B cell (primary cell): ENCODE measurements around the gene MTPN. TPM values are rescaled to one million over a fixed set of nuclear protein-coding genes. Genes with fewer than 3 reads are reported as not detected.

Experiments
- ATAC-seq: fragments of 200-7000 bp; cut with Tn5 transposase; one replicate; pipeline ENCODE4 v1.10.0; 2021; ENCODE audit warnings: low read depth, mild to moderate bottlenecking, moderate number of reproducible peaks, moderate library complexity
- CTCF ChIA-PET: fragments of 350-600 bp; sonication (Branson Sonifier 250); formaldehyde crosslinking; loops from one replicate; lab custom pipeline; 2021; ENCODE audit warnings: antibody characterized with exemption, inconsistent platforms; lab: Charles Lee
- POLR2A ChIA-PET: fragments of 350-600 bp; sonication (Branson Sonifier 250); formaldehyde crosslinking; loops from one replicate; lab custom pipeline; 2021; ENCODE audit warnings: antibody characterized with exemption; lab: Charles Lee
- DNase-seq: peaks from one replicate; pipeline ENCODE4 v3.0.0; 2013
- H2AFZ ChIP-seq: 2 replicates; pipeline ENCODE4 v1.6.1; 2012; ENCODE audit warnings: mild to moderate bottlenecking, low read depth, low read length; ENCODE audit not compliant: insufficient read depth, poor library complexity, severe bottlenecking
- H3K27ac ChIP-seq, 2 donors: 1 replicate in 1 of 2; 2 replicates in 1 of 2; pipeline ENCODE4 v1.5.1; 2012 to 2013; ENCODE audit warnings: low read length in 2 of 2, mild to moderate bottlenecking in 2 of 2, moderate library complexity in 1 of 2
- H3K27me3 ChIP-seq, 4 experiments: fragments of 200-600 bp in 1 of 4; sonication (generic) in 1 of 4; replicated peaks in 1 of 4; 1 replicate in 2 of 4; 2 replicates in 2 of 4; pipeline versions ENCODE4 v1.6.1 to v1.7.0; 2013 to 2016; ENCODE audit warnings: low read length in 3 of 4, mild to moderate bottlenecking in 2 of 4, mixed read lengths in 1 of 4, moderate library complexity in 1 of 4; ENCODE audit not compliant: insufficient read depth in 4 of 4, control insufficient read depth in 3 of 4; ENCODE audit errors: control extremely low read depth in 1 of 4
- H3K36me3 ChIP-seq, 2 experiments: replicated peaks in 1 of 2; 1 replicate in 1 of 2; 2 replicates in 1 of 2; pipeline versions ENCODE4 v1.6.1 to v1.7.1; 2013; ENCODE audit warnings: low read length in 1 of 2; ENCODE audit not compliant: insufficient read depth in 2 of 2, control insufficient read depth in 1 of 2; ENCODE audit errors: control extremely low read depth in 1 of 2, extremely low read depth in 1 of 2
- H3K4me1 ChIP-seq, 2 donors: fragments of 200-600 bp in 1 of 2; sonication (generic) in 1 of 2; 1 replicate in 1 of 2; 2 replicates in 1 of 2; pipeline versions ENCODE4 v1.5.1 to v1.6.1; 2013 to 2017; ENCODE audit warnings: low read length in 2 of 2; ENCODE audit not compliant: control insufficient read depth in 2 of 2, insufficient read depth in 2 of 2
- H3K4me2 ChIP-seq: replicated peaks from 2 replicates; pipeline ENCODE3; 2012; ENCODE audit warnings: mild to moderate bottlenecking, low read depth, low read length; ENCODE audit not compliant: poor library complexity, severe bottlenecking
- H3K4me3 ChIP-seq, 5 experiments: fragments of 200-600 bp in 1 of 5; sonication (generic) in 1 of 5; 1 replicate in 3 of 5; 2 replicates in 2 of 5; pipeline versions ENCODE4 v1.5.1 to v1.7.0; 2011 to 2016; ENCODE audit warnings: low read length in 4 of 5, mild to moderate bottlenecking in 4 of 5, low read depth in 2 of 5, control low read depth in 1 of 5, moderate library complexity in 1 of 5; ENCODE audit not compliant: insufficient read depth in 1 of 5; ENCODE audit errors: control extremely low read depth in 1 of 5, extremely low read depth in 1 of 5
- H3K79me2 ChIP-seq: fragments of 200-600 bp; sonication (generic); one replicate; pipeline ENCODE4 v1.6.0; 2016; ENCODE audit warnings: low read length; ENCODE audit not compliant: control insufficient read depth, insufficient read depth
- H3K9ac ChIP-seq: fragments of 200-600 bp; sonication (generic); 2 replicates; pipeline ENCODE4 v1.6.1; 2017; ENCODE audit warnings: mild to moderate bottlenecking, low read length, moderate library complexity
- H3K9me3 ChIP-seq, 3 donors: one replicate each; pipeline versions ENCODE4 v1.6.1 to v1.7.1; 2013; ENCODE audit warnings: low read length in 2 of 3; ENCODE audit not compliant: control insufficient read depth in 2 of 3, insufficient read depth in 1 of 3; ENCODE audit errors: control extremely low read depth in 1 of 3
- H4K20me1 ChIP-seq: 2 replicates; pipeline ENCODE4 v1.6.0; 2012; ENCODE audit warnings: mild to moderate bottlenecking, low read length; ENCODE audit not compliant: insufficient read depth, control insufficient read depth, poor library complexity, severe bottlenecking
- H3K27ac Mint-ChIP-seq: one replicate; pipeline ENCODE4 v1.8.0; 2021; ENCODE audit warnings: mixed read lengths
- H3K27me3 Mint-ChIP-seq: one replicate; pipeline ENCODE4 v1.8.0; 2021; ENCODE audit warnings: mixed read lengths
- H3K4me1 Mint-ChIP-seq: one replicate; pipeline ENCODE4 v1.8.0; 2021; ENCODE audit warnings: mixed read lengths
- H3K4me3 Mint-ChIP-seq: one replicate; pipeline ENCODE4 v1.8.0; 2021; ENCODE audit warnings: mixed read lengths
- H3K9me3 Mint-ChIP-seq: one replicate; pipeline ENCODE4 v1.8.0; 2022; ENCODE audit warnings: mixed read lengths; ENCODE audit not compliant: insufficient read depth
- EZH2 ChIP-seq: IDR thresholded peaks from 2 replicates; pipeline ENCODE4 v1.6.1; 2012; ENCODE audit warnings: borderline replicate concordance, low read depth, mild to moderate bottlenecking, moderate library complexity, low read length; ENCODE audit not compliant: insufficient read depth, poor library complexity, severe bottlenecking
- WGBS: methylation state at CpG from one replicate; pipeline ENCODE4 v1.1.5; 2013; ENCODE audit warnings: missing lambda C conversion rate; ENCODE audit not compliant: insufficient coverage; 5-methylcytosine and 5-hydroxymethylcytosine counted together
- intact Hi-C: fragments of 100-400 bp; cut with micrococcal nuclease; formaldehyde crosslinking; loops from one replicate; pipeline ENCODE4 v1.10.0; 2022
- polyA plus RNA-seq: library from polyadenylated mRNA; depleted of rRNA; stranded (reverse); fragments of >200 nt; gene quantifications from 2 replicates; pipeline ENCODE4 v1.2.3, GENCODE V29; 2012
- total RNA-seq, 2 donors: library from RNA; stranded (reverse); fragments of 120-200 nt in 1 of 2; gene quantifications; 1 replicate in 1 of 2; 2 replicates in 1 of 2; pipeline versions ENCODE4 v1.2.3 to v1.2.4, GENCODE V29; 2013 to 2022
- TF ChIP-seq, protein P1 (sequence below): fragments of 200-600 bp; IDR thresholded peaks from one replicate; pipeline ENCODE4 v1.8.0; 2022; ENCODE audit warnings: antibody characterized with exemption, mild to moderate bottlenecking

Gene MTPN
- total and polyA plus RNA-seq, 2 donors (not counting 1 experiment from before 2014, with no cell fraction given): 60.5 to 115 TPM

DNA sequence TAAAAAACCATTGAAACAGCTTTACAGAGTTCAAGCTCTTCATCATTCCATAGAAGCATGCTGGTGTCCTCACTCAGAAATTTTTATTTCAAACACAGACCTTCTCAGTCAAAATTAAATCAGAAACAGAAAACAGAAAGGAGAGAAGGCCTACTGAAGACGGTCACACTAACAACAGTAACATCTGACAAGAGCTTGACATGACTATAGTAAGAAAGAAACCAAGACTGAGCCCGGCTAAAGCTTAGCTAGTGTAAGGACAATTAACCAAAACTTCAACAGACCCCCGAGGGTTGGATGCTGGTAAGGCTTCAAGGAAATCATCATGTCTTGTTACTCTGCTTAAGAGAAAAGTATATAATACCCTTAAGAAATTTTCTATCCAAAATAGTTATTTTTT, 38.6 kb downstream of the MTPN start:
- H3K79me2 ChIP-seq: peaks cover 100% of the 10 kb centered on the region
- H3K9ac ChIP-seq: no peak overlapping the region
- ChIA-PET POLR2A (no interaction called here), CTCF (no interaction called here)
- no peaks in the 10 kb centered on the region for H3K27me3 ChIP-seq
- H2AFZ ChIP-seq: no peak overlapping the region
- ATAC-seq: no peak
- WGBS: no CpG with 5 or more reads among the region's 3 CpGs
- intact Hi-C loops: no loop called here
- Mint-ChIP-seq H3K4me3 (no peak overlapping the region), H3K27me3 (no peaks in the 10 kb centered on the region), H3K27ac (peak overlapping the region; percentile 74), H3K9me3 (no peaks in the 10 kb centered on the region), H3K4me1 (peaks cover 83% of the 10 kb centered on the region)
- peaks cover 99% of the 10 kb centered on the region for H4K20me1 ChIP-seq
- H3K36me3 ChIP-seq: peaks cover 4 to 43% of the 10 kb centered on the region in 2 experiments
- no peak overlapping the region for H3K4me3 ChIP-seq
- H3K4me1 ChIP-seq: peaks cover 17 to 58% of the 10 kb centered on the region in 2 donors
- no peaks in the 10 kb centered on the region for H3K9me3 ChIP-seq
- DNase-seq: no peak
- peak overlapping the region in 1 of 2 donors; percentile 25 for H3K27ac ChIP-seq
- TF ChIP-seq EZH2: no peak
- TF ChIP-seq, protein P1, sequence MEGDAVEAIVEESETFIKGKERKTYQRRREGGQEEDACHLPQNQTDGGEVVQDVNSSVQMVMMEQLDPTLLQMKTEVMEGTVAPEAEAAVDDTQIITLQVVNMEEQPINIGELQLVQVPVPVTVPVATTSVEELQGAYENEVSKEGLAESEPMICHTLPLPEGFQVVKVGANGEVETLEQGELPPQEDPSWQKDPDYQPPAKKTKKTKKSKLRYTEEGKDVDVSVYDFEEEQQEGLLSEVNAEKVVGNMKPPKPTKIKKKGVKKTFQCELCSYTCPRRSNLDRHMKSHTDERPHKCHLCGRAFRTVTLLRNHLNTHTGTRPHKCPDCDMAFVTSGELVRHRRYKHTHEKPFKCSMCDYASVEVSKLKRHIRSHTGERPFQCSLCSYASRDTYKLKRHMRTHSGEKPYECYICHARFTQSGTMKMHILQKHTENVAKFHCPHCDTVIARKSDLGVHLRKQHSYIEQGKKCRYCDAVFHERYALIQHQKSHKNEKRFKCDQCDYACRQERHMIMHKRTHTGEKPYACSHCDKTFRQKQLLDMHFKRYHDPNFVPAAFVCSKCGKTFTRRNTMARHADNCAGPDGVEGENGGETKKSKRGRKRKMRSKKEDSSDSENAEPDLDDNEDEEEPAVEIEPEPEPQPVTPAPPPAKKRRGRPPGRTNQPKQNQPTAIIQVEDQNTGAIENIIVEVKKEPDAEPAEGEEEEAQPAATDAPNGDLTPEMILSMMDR: no peak
- H3K4me2 ChIP-seq: no peak overlapping the region

- Mint-ChIP-seq H3K4me3 (no peak overlapping the region), H3K4me1 (peaks cover 83% of the 10 kb centered on the region), H3K27me3 (no peaks in the 10 kb centered on the region), H3K27ac (no peak overlapping the region), H3K9me3 (no peaks in the 10 kb centered on the region)
- TF ChIP-seq, protein P1: no peak
- no peaks in the 10 kb centered on the region for H3K27me3 ChIP-seq
- H3K9ac ChIP-seq: no peak overlapping the region
- no peak overlapping the region for H2AFZ ChIP-seq
- ChIA-PET CTCF (interaction anchor here (1.3 kb wide), 1 partner anchor 71 kb away, joined by 5 read pairs; no protein-coding TSS in a partner anchor), POLR2A (no interaction called here)
- no peak for DNase-seq
- H3K36me3 ChIP-seq: peaks cover 4 to 38% of the 10 kb centered on the region in 2 experiments
- H3K4me3 ChIP-seq: no peak overlapping the region
- ATAC-seq: no peak
- H3K4me1 ChIP-seq: peaks cover 17 to 55% of the 10 kb centered on the region in 2 donors
- no peak overlapping the region for H3K4me2 ChIP-seq
- peaks cover 99% of the 10 kb centered on the region for H3K79me2 ChIP-seq
- peak overlapping the region in 1 of 2 donors; percentile 25 for H3K27ac ChIP-seq
- H4K20me1 ChIP-seq: peaks cover 99% of the 10 kb centered on the region
- H3K9me3 ChIP-seq: no peaks in the 10 kb centered on the region
- intact Hi-C loops: no loop called here
Measured at GRCh38 chr7:135938086-135938485, 39.1 kb downstream of the MTPN start.
